Measurements from ENCODE around the gene PPY.
"Not testable (repeated sequence)": the region's sequence is repeated elsewhere in the genome, so short reads cannot be mapped to it uniquely, and the experiment has no call there.

PPY gene

DNA sequence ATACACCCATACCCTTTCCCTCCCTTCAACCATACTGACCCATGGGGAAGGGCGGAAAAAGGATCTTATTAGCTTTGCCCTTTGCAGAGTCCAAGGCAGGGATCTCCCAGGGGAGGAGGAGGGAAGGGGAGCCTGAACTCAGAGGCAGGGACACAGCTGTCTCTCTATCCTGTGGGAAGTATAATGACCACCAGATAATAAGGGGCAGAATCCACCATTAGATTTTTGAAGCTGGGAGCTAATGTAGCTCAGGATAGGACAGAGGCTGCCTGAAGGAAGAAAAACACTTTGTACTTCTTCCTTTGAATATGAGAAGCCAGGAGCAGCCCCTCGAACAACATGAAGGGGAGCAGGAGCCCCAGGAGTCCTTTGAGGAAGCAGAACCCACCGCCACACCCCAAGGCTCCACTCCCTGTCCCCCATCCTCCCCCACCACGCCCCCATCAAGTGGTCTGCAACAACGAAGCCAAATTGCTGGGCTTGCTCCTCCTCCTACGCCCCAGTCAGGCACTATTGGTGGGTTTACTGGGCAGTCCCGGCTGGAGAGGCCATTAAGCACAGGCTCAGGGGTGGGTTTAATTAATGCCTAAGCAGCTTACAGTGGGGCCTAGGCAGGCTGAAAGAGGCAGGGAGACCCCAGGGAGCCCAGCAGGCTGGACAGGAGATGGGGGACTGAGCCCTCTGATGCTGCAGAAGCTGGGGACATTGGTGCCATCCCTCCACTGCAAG lies 40.3 kb downstream of the PPY start:
- H3K27me3 ChIP-seq (ENCODE audit: insufficient read depth, low read length): no peaks in the 10 kb centered on the region
- no peak overlapping the region for H2AFZ ChIP-seq (ENCODE audit: low read depth, low read length)
- no peaks in the 10 kb centered on the region for H3K9me3 ChIP-seq (ENCODE audit: low read length)
- no peaks in the 10 kb centered on the region for H3K36me3 ChIP-seq (ENCODE audit: insufficient read depth, low read length)
- peaks cover 41% of the 10 kb centered on the region for H3K4me1 ChIP-seq (ENCODE audit: insufficient read depth, low read length)
- no peak overlapping the region for H3K4me3 ChIP-seq (ENCODE audit: low read length)

- no peaks in the 10 kb centered on the region for H3K27me3 ChIP-seq (ENCODE audit: insufficient read depth, low read length)
- peaks cover 35% of the 10 kb centered on the region for H3K4me1 ChIP-seq (ENCODE audit: insufficient read depth, low read length)
- peak overlapping the region; percentile 50 for H3K4me3 ChIP-seq (ENCODE audit: low read length)
- H3K9me3 ChIP-seq (ENCODE audit: low read length): no peaks in the 10 kb centered on the region
- H3K36me3 ChIP-seq (ENCODE audit: insufficient read depth, low read length): no peaks in the 10 kb centered on the region
- peak overlapping the region; percentile 76 for H2AFZ ChIP-seq (ENCODE audit: low read depth, low read length)
These were observed 41.2 kb downstream of the PPY start for GRCh38 chr17:43900858-43901754.

GRCh38 chr17:43900183-43900857 lies 42.0 kb downstream of the PPY start:
- Histone ChIP-seq H3K27me3 (ENCODE audit: insufficient read depth, low read length) (no peaks in the 10 kb centered on the region), H2AFZ (ENCODE audit: low read depth, low read length) (peak overlapping the region; percentile 76), H3K4me1 (ENCODE audit: insufficient read depth, low read length) (peaks cover 28% of the 10 kb centered on the region), H3K9me3 (ENCODE audit: low read length) (no peaks in the 10 kb centered on the region), H3K36me3 (ENCODE audit: insufficient read depth, low read length) (no peaks in the 10 kb centered on the region), H3K4me3 (ENCODE audit: low read length) (peak overlapping the region; percentile 50)

- Histone ChIP-seq H3K36me3 (ENCODE audit: insufficient read depth, low read length) (no peaks in the 10 kb centered on the region), H3K27me3 (ENCODE audit: insufficient read depth, low read length) (no peaks in the 10 kb centered on the region), H3K4me1 (ENCODE audit: insufficient read depth, low read length) (peaks cover 25% of the 10 kb centered on the region), H3K4me3 (ENCODE audit: low read length) (no peak overlapping the region), H2AFZ (ENCODE audit: low read depth, low read length) (no peak overlapping the region), H3K9me3 (ENCODE audit: low read length) (no peaks in the 10 kb centered on the region)
These were observed 43.8 kb downstream of the PPY start for GRCh38 chr17:43898446-43898845.

- Histone ChIP-seq H3K4me1 (ENCODE audit: insufficient read depth, low read length) (peaks cover 25% of the 10 kb centered on the region), H3K36me3 (ENCODE audit: insufficient read depth, low read length) (no peaks in the 10 kb centered on the region), H2AFZ (ENCODE audit: low read depth, low read length) (no peak overlapping the region), H3K27me3 (ENCODE audit: insufficient read depth, low read length) (no peaks in the 10 kb centered on the region), H3K4me3 (ENCODE audit: low read length) (no peak overlapping the region), H3K9me3 (ENCODE audit: low read length) (no peaks in the 10 kb centered on the region)
These were observed 44.4 kb downstream of the PPY start for GRCh38 chr17:43897831-43898230.

DNA sequence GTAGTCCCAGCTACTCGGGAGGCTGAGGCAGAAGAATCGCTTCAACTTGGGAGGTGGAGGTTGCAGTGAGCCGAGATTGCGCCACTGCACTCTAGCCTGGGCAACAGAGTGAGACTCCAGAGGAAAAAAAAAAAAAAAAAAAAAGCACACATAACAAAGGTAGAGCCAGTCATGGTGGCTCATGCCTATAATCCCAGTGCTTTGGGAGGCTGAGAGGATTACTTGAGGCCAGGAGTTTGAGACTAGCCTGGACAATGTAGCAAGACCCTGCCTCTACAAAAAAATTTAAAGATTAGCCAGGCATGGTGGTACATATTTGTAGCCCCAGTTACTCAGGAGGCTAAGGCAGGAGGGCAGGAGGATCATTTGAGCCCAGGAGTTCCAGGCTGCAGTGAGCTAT lies 47.8 kb downstream of the PPY start:
- H3K9me3 ChIP-seq (ENCODE audit: low read length); H3K27me3 ChIP-seq (ENCODE audit: insufficient read depth, low read length); H3K36me3 ChIP-seq (ENCODE audit: insufficient read depth, low read length); H2AFZ ChIP-seq (ENCODE audit: low read depth, low read length); H3K4me1 ChIP-seq (ENCODE audit: insufficient read depth, low read length); H3K4me3 ChIP-seq (ENCODE audit: low read length): not testable (repeated sequence)

DNA sequence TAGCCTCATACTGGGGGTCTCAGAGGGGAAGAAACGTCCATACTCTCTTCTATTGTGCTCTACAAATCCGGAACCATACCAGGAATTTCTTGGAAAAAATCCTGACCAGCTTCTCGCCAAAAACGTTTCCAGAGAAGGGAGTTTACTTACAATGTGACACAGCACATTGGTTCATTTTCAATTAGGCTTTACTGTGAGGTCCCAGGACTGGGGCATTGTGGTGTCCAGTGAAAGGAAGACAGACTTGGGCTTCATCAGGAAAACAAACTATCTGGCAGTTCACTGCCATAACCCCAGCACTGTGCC lies 49.7 kb downstream of the PPY start:
- no peaks in the 10 kb centered on the region for H3K36me3 ChIP-seq (ENCODE audit: insufficient read depth, low read length)
- H3K27me3 ChIP-seq (ENCODE audit: insufficient read depth, low read length): no peaks in the 10 kb centered on the region
- no peak overlapping the region for H3K4me3 ChIP-seq (ENCODE audit: low read length)
- no peak overlapping the region for H2AFZ ChIP-seq (ENCODE audit: low read depth, low read length)
- no peaks in the 10 kb centered on the region for H3K4me1 ChIP-seq (ENCODE audit: insufficient read depth, low read length)
- no peaks in the 10 kb centered on the region for H3K9me3 ChIP-seq (ENCODE audit: low read length)

DNA sequence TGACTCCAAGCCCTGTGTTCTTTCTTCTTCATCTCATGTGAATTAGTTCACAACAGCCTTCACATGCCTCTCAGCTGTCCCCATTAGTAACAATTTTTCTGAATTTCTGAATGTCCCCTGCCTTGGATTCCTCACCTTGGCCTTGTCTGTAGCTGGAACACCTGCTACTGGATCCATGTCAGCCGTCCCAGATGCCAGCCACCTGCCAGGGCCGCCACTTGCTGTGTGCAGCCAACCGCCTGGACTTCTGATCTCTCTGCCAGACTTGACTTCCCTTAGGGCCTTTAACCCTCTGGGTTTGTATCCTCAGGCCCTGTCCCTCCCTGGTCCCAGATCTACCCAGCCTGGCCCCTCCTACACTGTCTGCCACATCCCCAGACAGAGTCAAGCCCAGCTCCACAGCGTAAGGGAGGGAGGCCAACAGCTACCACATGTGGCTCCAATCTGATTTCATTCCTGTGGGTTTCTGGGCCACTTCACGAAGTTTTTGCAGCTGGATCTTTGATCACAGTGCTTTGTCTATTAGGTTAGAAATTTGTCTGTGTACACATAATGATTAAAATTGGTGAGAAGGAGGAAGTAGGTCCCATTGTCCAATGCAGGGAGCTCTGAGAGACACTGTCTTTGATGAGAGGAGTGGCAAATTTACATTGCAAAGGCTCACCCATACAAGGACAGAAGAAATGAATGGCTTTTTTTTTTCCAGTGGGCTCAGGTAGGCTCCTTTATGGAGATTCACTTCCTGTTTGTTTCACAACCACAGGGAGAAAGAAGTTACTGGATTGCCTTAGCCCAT lies 50.2 kb downstream of the PPY start:
- H3K36me3 ChIP-seq (ENCODE audit: insufficient read depth, low read length): no peaks in the 10 kb centered on the region
- H3K4me1 ChIP-seq (ENCODE audit: insufficient read depth, low read length): no peaks in the 10 kb centered on the region
- no peak overlapping the region for H2AFZ ChIP-seq (ENCODE audit: low read depth, low read length)
- no peaks in the 10 kb centered on the region for H3K9me3 ChIP-seq (ENCODE audit: low read length)
- H3K4me3 ChIP-seq (ENCODE audit: low read length): no peak overlapping the region
- no peaks in the 10 kb centered on the region for H3K27me3 ChIP-seq (ENCODE audit: insufficient read depth, low read length)

All from neuron (in vitro differentiated cells).